Measurements from ENCODE around the gene AIF1L.
"Not testable (repeated sequence)": the region's sequence is repeated elsewhere in the genome, so short reads cannot be mapped to it uniquely, and the experiment has no call there.

AIF1L gene

GRCh38 chr9:131099845-131100244 is 3.5 kb downstream of the AIF1L start:
- DNase-seq: not testable (repeated sequence)

GRCh38 chr9:131100445-131100844 is 4.1 kb downstream of the AIF1L start:
- DNase-seq: no peak

- no peak for DNase-seq
These were observed 5.1 kb downstream of the AIF1L start for GRCh38 chr9:131101207-131101964.

- no peak for DNase-seq
These were observed 6.7 kb downstream of the AIF1L start for GRCh38 chr9:131103024-131103423.

GRCh38 chr9:131103535-131103934 is 7.2 kb downstream of the AIF1L start:
- DNase-seq: no peak

- no peak for DNase-seq
These were observed 7.8 kb downstream of the AIF1L start for GRCh38 chr9:131104016-131104740.

GRCh38 chr9:131105952-131106351 is 9.6 kb downstream of the AIF1L start:
- no peak for DNase-seq

- DNase-seq: no peak
These were observed 11.4 kb downstream of the AIF1L start for GRCh38 chr9:131107760-131108159.

- DNase-seq: no peak
These were observed 15.0 kb downstream of the AIF1L start for GRCh38 chr9:131111186-131111853.

GRCh38 chr9:131111854-131112311 is 15.6 kb downstream of the AIF1L start:
- no peak for DNase-seq

- DNase-seq: no peak
These were observed 16.2 kb downstream of the AIF1L start for GRCh38 chr9:131112374-131113154.

- DNase-seq: no peak
These were observed 17.3 kb downstream of the AIF1L start for GRCh38 chr9:131113655-131114054.

GRCh38 chr9:131114084-131114535 is 17.8 kb downstream of the AIF1L start:
- DNase-seq: no peak

- DNase-seq: not testable (repeated sequence)
These were observed 19.0 kb downstream of the AIF1L start for GRCh38 chr9:131115360-131115742.

GRCh38 chr9:131116281-131117120 is 20.2 kb downstream of the AIF1L start:
- DNase-seq: peak; percentile 3

GRCh38 chr9:131117121-131117761 is 20.9 kb downstream of the AIF1L start:
- DNase-seq: no peak

- DNase-seq: no peak
These were observed 21.4 kb downstream of the AIF1L start for GRCh38 chr9:131117762-131118145.

GRCh38 chr9:131119600-131119999 is 23.3 kb downstream of the AIF1L start:
- DNase-seq: no peak

GRCh38 chr9:131120620-131121228 is 24.4 kb downstream of the AIF1L start:
- no peak for DNase-seq

GRCh38 chr9:131121346-131121745 is 25.0 kb downstream of the AIF1L start:
- DNase-seq: no peak

GRCh38 chr9:131122158-131122557 is 25.8 kb downstream of the AIF1L start:
- DNase-seq: no peak

Measured in NCI-H345 (cell line).